ENCODE data around the gene TXNIP. TPM values are rescaled to one million over a fixed set of nuclear protein-coding genes. Genes with fewer than 3 reads are reported as not detected.

TXNIP gene
- total RNA-seq, 1 donor from 2014 or later, result 877 TPM

- Histone ChIP-seq H3K9me3 (no peaks in the 10 kb centered on the region), H3K4me3 (peak overlapping the region; percentile 81 to 92), H3K27ac (peak overlapping the region; percentile 96 to 97), H3K4me1 (peaks cover 17 to 43% of the 10 kb centered on the region in 2 donors), H3K36me3 (no peaks in the 10 kb centered on the region), H3K27me3 (no peaks in the 10 kb centered on the region)
- DNase-seq (ENCODE audit: low spot score in 2 of 2), result peak in 1 of 2 donors; percentile 81
- no peak for TF ChIP-seq CTCF (IDR thresholded peaks at IDR 0.05)
- intact Hi-C loops (cut with DNase I), result loop anchor here (1.0 to 5.0 kb wide), 3 partner anchors 18 to 51 kb away; partner anchors contain the start of gene TXNIP
Observed at GRCh38 chr1:145961425-145962156, 34.8 kb downstream of the TXNIP start.

GRCh38 chr1:145961109-145961424 is 35.3 kb downstream of the TXNIP start:
- Histone ChIP-seq H3K36me3 (no peaks in the 10 kb centered on the region), H3K27ac (peak overlapping the region; percentile 96 to 97), H3K4me1 (peaks cover 17 to 45% of the 10 kb centered on the region in 2 donors), H3K27me3 (no peaks in the 10 kb centered on the region), H3K4me3 (peak overlapping the region; percentile 81 to 92), H3K9me3 (no peaks in the 10 kb centered on the region)
- intact Hi-C loops (cut with DNase I), result loop anchor here (5.0 kb wide), 2 partner anchors 36 to 51 kb away; partner anchors contain the start of gene TXNIP
- TF ChIP-seq CTCF (IDR thresholded peaks at IDR 0.05), result no peak
- DNase-seq (ENCODE audit: low spot score in 2 of 2), result no peak

- Histone ChIP-seq H3K4me3 (peak overlapping the region; percentile 81 to 92), H3K27ac (peak overlapping the region; percentile 96 to 97), H3K36me3 (no peaks in the 10 kb centered on the region), H3K4me1 (peaks cover 17 to 46% of the 10 kb centered on the region in 2 donors), H3K27me3 (no peaks in the 10 kb centered on the region), H3K9me3 (no peaks in the 10 kb centered on the region)
- intact Hi-C loops (cut with DNase I), result loop anchor here (5.0 kb wide), 2 partner anchors 37 to 52 kb away; partner anchors contain the start of gene TXNIP
- DNase-seq (ENCODE audit: low spot score in 2 of 2), result peak; percentile 39 to 90
- TF ChIP-seq CTCF (IDR thresholded peaks at IDR 0.05), result peak in 1 of 3 experiments; percentile 23
Observed at GRCh38 chr1:145960468-145961108, 35.8 kb downstream of the TXNIP start.

- TF ChIP-seq CTCF (IDR thresholded peaks at IDR 0.05), result no peak
- H3K36me3 ChIP-seq, result no peaks in the 10 kb centered on the region
- intact Hi-C loops (cut with DNase I), result loop anchor here (5.0 kb wide), 2 partner anchors 37 to 52 kb away; partner anchors contain the start of gene TXNIP
- H3K4me3 ChIP-seq, result peak overlapping the region; percentile 81 to 92
- no peaks in the 10 kb centered on the region for H3K9me3 ChIP-seq
- DNase-seq (ENCODE audit: low spot score in 2 of 2), result no peak
- peaks cover 22 to 51% of the 10 kb centered on the region in 2 donors for H3K4me1 ChIP-seq
- H3K27ac ChIP-seq, result peak overlapping the region; percentile 96 to 97
- no peaks in the 10 kb centered on the region for H3K27me3 ChIP-seq
Observed at GRCh38 chr1:145959957-145960467, 36.4 kb downstream of the TXNIP start.

GRCh38 chr1:145959333-145959732 is 37.0 kb downstream of the TXNIP start:
- Histone ChIP-seq H3K4me3 (no peak overlapping the region), H3K27me3 (no peaks in the 10 kb centered on the region), H3K9me3 (no peaks in the 10 kb centered on the region), H3K36me3 (no peaks in the 10 kb centered on the region), H3K4me1 (peaks cover 23 to 57% of the 10 kb centered on the region in 2 donors), H3K27ac (peak overlapping the region; percentile 96 to 97)
- TF ChIP-seq CTCF (IDR thresholded peaks at IDR 0.05), result no peak
- no peak for DNase-seq (ENCODE audit: low spot score in 2 of 2)
- intact Hi-C loops (cut with DNase I), result no loop called here

Data from ascending aorta (tissue), 2 donors.